HCT116 (cell line): ENCODE data around the gene KRT5.

Experiments
- ATF3 ChIP-seq: IDR thresholded peaks from 2 replicates; pipeline ENCODE4 v1.6.1; 2012
- CEBPB ChIP-seq: IDR thresholded peaks from 2 replicates; pipeline ENCODE4 v1.6.1; 2012; ENCODE audit warnings: low read depth
- CTCF ChIP-seq, 3 experiments: fragments of 200-600 bp in 1 of 3; sonication (generic) in 1 of 3; IDR thresholded peaks in 2 of 3; conservative IDR thresholded peaks in 1 of 3; 2 replicates each; pipeline ENCODE4 v1.5.1; 2012 to 2017; ENCODE audit warnings: low read depth in 2 of 3, low read length in 2 of 3, antibody characterized with exemption in 1 of 3, borderline replicate concordance in 1 of 3, control low read depth in 1 of 3, mild to moderate bottlenecking in 1 of 3, mixed read lengths in 1 of 3, mixed run types in 1 of 3, moderate library complexity in 1 of 3; ENCODE audit not compliant: insufficient read depth in 1 of 3
- ELF1 ChIP-seq: IDR thresholded peaks from 2 replicates; pipeline ENCODE4 v1.6.1; 2012; ENCODE audit warnings: low read depth, borderline replicate concordance
- EZH2 ChIP-seq: fragments of 200-600 bp; sonication (generic); IDR thresholded peaks from 2 replicates; pipeline ENCODE4 v1.6.1; 2017; ENCODE audit warnings: antibody characterized with exemption, mixed run types
- EZH2phosphoT487 ChIP-seq: fragments of 200-600 bp; IDR thresholded peaks from 2 replicates; pipeline ENCODE4 v1.6.1; 2018; ENCODE audit warnings: antibody characterized with exemption, borderline replicate concordance
- FOSL1 ChIP-seq: IDR thresholded peaks from 2 replicates; pipeline ENCODE4 v1.6.1; 2012; ENCODE audit warnings: low read depth
- JUND ChIP-seq: IDR thresholded peaks from 2 replicates; pipeline ENCODE4 v1.6.1; 2012
- POLR2A ChIP-seq: IDR thresholded peaks from 2 replicates; pipeline ENCODE4 v1.7.0; 2011; ENCODE audit warnings: borderline replicate concordance; ENCODE audit not compliant: insufficient read depth, insufficient read length; ENCODE audit errors: extremely low read depth
- POLR2AphosphoS5 ChIP-seq: IDR thresholded peaks from 2 replicates; pipeline ENCODE4 v1.6.1; 2011; ENCODE audit warnings: mild to moderate bottlenecking, low read depth, low read length, moderate library complexity
- RAD21 ChIP-seq: IDR thresholded peaks from 2 replicates; pipeline ENCODE4 v1.6.1; 2012; ENCODE audit warnings: low read depth, mild to moderate bottlenecking
- REST ChIP-seq: IDR thresholded peaks from 2 replicates; pipeline ENCODE4 v1.6.1; 2012; ENCODE audit warnings: low read depth
- ZNF274 ChIP-seq: fragments of 200-500 bp; sonication (Bioruptor generic); IDR thresholded peaks from 2 replicates; pipeline ENCODE4 v1.6.1; 2014; ENCODE audit warnings: mild to moderate bottlenecking, low read depth, low read length, inconsistent platforms

- TF ChIP-seq POLR2A (no peak), CTCF (IDR thresholded peaks at IDR 0.05 in 2 of 3, conservative IDR thresholded peaks at IDR 0.05 in 1 of 3; ENCODE audit: borderline replicate concordance in 1 of 3, insufficient read depth in 1 of 3, low read depth in 2 of 3, low read length in 2 of 3) (no peak), ELF1 (no peak), ATF3 (no peak), ZNF274 (no peak), REST (no peak), POLR2AphosphoS5 (no peak), RAD21 (no peak), EZH2phosphoT487 (no peak), JUND (no peak), FOSL1 (no peak), CEBPB (no peak), EZH2 (no peak)
Observed at GRCh38 chr12:52531566-52532300, 11.5 kb upstream of the KRT5 start.
